HG02759 (cell line): ENCODE results near the gene HILPDA.

Experiments
- ATAC-seq: cut with Tn5 transposase; IDR thresholded peaks from one replicate; pipeline ENCODE4 v1.9.1; 2021; ENCODE audit warnings: mild to moderate bottlenecking, moderate library complexity; ENCODE audit not compliant: unreplicated experiment

The HILPDA gene

GRCh38 chr7:128455543-128456254 is at the start of gene HILPDA:
TSS of gene HILPDA (plus strand) at chr7:128455878. CDS start at chr7:128457269, 1,391 bp downstream.
- peak; percentile 94 for ATAC-seq

- ATAC-seq: no peak
These were observed 49.1 kb upstream of the HILPDA start for GRCh38 chr7:128406314-128407232.

GRCh38 chr7:128407233-128407589 is 48.5 kb upstream of the HILPDA start:
- ATAC-seq: no peak

- no peak for ATAC-seq
These were observed 47.6 kb upstream of the HILPDA start for GRCh38 chr7:128407751-128408708.

GRCh38 chr7:128408709-128409595 is 46.7 kb upstream of the HILPDA start:
- ATAC-seq: no peak

GRCh38 chr7:128409596-128410450 is 45.9 kb upstream of the HILPDA start, which contains the start of gene IMPDH1:
TSS of gene IMPDH1 (minus strand) at chr7:128409982. CDS start at chr7:128409901, 81 bp downstream.
- ATAC-seq: peak; percentile 85

GRCh38 chr7:128410451-128410753 is 45.3 kb upstream of the HILPDA start:
- ATAC-seq: no peak

- ATAC-seq: no peak
These were observed 40.4 kb upstream of the HILPDA start for GRCh38 chr7:128415217-128415785.

- no peak for ATAC-seq
These were observed 38.6 kb upstream of the HILPDA start for GRCh38 chr7:128417071-128417470.

GRCh38 chr7:128419257-128419656 is 36.4 kb upstream of the HILPDA start:
- no peak for ATAC-seq

- ATAC-seq: no peak
These were observed 34.9 kb upstream of the HILPDA start for GRCh38 chr7:128420773-128421172.

- ATAC-seq: no peak
These were observed 34.3 kb upstream of the HILPDA start for GRCh38 chr7:128421384-128421783.

GRCh38 chr7:128422037-128422436 is 33.6 kb upstream of the HILPDA start:
- no peak for ATAC-seq

- ATAC-seq: no peak
These were observed 32.8 kb upstream of the HILPDA start for GRCh38 chr7:128422842-128423241.

GRCh38 chr7:128424686-128425275 is 30.9 kb upstream of the HILPDA start:
- ATAC-seq: no peak

- peak; percentile 57 for ATAC-seq
These were observed 29.8 kb upstream of the HILPDA start for GRCh38 chr7:128425850-128426249.

GRCh38 chr7:128427289-128427891 is 28.3 kb upstream of the HILPDA start:
- no peak for ATAC-seq

GRCh38 chr7:128430207-128430606 is 25.5 kb upstream of the HILPDA start:
- ATAC-seq: no peak
